HG03439 (cell line): Measurements from ENCODE around the gene POU6F2.

Experiments used
- ATAC-seq: cut with Tn5 transposase; IDR thresholded peaks from one replicate; pipeline ENCODE4 v1.9.1; 2021; ENCODE audit warnings: mild to moderate bottlenecking, moderate library complexity; ENCODE audit not compliant: unreplicated experiment

The POU6F2 gene

DNA sequence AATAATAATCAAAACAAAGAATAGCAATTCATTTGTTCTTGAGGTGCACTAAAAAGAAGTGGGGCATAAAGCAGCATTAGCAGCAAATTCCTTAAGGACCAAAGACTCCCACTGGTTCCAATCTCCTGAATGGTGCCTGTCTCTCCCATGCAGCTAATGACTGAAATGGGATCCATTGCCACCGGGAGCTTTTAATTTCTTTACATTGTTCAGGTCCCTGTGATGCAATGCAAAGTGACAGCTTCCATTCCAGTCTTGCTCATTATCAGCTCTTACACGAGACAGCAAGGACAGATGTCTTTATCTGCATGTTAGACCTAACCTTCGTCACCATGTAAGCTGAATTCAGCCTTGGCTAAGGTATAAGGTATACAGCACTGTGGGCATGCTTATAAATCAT, 148.1 kb downstream of the POU6F2 start:
- no peak for ATAC-seq

DNA sequence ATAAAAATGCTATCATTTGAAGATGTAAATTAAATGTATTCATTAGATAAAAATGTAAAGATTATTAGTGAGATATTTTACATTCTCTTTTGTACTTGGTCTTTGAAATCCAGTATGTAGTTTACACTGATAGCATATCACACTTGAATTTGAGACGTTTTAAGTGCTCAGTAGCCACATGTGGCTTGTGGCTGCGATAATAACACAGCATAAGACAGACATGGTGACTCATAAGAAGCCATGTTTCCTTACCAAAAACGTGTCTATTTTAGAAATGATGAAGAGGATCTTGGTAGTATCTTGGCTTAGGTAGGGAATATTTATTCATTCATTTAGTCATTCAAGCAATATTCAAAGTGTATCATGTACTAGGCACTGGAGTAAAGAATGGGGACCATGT, 149.3 kb downstream of the POU6F2 start:
- ATAC-seq = no peak

DNA sequence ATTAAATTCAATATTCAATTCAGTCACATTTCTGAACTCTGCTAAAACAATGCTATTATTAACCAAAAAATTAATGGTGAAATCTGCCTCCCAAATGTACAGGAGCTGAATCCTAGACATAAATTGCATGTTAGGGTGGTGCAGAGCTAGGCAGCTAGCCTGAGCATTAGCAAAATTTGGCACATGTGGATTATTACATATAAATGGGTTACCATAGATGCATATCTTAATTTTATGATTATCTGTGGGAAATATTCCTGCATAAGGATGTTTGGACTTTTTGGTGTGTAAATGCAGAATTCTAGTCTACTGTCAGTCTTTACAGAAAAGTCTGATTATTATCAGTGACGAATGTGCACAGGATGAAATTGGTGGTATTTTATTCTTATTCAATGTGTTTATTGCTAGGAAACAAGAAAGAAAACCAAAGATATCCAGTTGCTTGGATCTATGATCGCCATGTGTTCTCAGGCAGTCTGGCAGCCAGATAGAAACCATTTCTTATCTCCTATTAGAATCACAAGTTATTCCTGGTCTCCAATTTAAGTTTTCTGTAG, 150.7 kb downstream of the POU6F2 start:
- no peak for ATAC-seq

DNA sequence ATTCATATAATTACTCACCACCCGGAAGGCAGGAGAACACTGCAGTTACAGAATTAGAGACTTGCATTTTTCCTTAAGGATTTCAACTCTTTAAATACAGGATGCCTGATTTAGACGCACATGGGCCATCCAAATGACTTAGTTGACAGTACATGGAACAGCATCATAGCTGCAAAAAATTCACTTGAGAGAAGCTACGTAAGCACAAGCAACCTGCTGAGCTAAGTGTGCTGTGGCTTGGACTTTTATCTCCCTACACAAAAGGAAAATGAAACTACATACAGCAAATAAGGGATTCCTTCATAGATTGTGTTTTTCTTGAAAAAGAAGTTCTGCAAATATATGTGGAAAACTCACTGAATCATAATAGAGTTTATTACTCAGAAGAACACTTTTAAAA, 152.6 kb downstream of the POU6F2 start:
- ATAC-seq = no peak

DNA sequence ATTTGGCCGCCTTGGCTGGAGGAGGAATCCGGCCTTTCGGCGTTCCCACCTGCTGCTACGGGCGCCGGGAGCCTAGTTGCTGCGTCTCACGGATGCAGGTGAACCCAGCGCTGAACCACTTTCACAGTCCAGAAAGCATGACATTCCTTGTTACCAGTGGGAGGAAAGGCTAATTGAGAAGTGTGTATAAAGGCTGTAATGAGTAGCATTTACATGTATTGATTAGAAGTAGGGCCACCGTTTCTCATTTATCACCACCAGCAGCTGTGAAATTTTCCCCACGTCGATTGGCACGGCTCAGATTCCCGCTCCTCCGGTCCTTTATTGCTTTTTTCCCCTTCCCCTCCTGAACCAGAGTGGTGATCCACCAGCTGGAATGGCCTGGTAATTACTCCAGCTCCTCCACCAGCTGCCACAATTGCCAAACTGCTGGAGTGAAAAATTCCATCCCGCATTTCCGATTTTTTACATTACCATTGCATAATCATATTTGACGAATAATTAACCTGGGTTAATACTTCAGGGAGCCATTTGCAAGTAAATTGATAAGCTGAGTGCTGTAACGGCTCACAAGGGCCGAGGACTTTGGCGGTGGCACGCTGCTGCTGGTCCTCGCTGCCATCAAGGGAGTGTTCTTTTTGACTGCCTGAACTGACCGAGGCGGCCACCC, 153.3 kb downstream of the POU6F2 start:
- no peak for ATAC-seq

DNA sequence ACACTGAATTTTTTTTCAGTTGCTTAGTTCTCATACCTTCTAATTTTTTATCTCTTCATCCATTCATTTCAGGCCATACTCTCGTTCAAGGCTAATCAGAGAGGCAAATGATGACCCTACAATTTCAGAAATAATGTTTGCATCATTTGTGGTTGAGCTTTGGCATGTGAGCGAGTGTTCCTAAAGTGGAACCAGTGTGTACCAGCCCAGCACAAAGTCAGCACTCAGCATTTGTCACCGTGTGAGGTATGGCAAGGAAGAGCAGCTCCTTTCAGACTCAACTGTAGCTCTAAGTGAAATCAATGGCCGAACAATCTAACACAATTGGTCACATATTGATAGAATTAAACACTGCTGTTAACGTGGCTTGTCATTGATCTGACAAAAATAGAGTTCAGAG, 154.6 kb downstream of the POU6F2 start:
- no peak for ATAC-seq

DNA sequence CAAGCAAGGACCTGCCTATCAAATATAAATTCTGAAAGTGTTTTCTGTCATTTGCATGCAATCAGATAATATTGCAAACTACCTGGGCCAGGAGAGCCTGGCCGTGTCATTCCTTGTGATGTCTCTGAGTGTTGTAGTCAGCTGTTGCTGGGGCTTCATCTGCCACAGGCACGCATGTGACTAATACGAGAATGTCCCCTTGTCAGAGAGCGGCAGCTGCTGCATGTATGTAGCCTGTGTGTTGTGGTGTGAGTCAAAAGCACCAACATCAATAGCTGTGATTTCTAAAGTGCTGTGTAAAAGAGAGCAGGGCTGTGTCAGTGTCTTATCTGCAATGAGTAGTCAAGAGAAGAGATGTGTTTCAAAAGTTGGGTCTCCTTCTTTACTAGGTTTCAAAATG, 155.4 kb downstream of the POU6F2 start:
- no peak for ATAC-seq

DNA sequence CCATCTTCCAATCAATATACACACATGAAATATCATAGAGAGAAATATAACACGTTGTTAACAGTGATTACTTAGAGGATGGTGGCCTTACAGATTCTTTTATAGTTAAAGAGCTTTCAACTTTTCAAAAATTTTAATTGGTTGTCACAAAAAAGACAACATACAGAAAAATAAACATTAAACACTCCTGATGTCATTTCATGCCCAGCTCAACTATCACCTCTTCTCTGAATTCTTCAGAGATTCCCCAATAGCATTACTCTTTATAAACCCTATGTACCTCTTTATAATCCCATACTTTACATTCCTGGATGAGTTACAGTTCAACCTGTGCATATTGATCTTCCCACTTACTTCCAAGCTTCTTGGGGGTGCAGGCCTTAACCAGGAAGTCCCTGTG, 159.8 kb downstream of the POU6F2 start:
- no peak for ATAC-seq

DNA sequence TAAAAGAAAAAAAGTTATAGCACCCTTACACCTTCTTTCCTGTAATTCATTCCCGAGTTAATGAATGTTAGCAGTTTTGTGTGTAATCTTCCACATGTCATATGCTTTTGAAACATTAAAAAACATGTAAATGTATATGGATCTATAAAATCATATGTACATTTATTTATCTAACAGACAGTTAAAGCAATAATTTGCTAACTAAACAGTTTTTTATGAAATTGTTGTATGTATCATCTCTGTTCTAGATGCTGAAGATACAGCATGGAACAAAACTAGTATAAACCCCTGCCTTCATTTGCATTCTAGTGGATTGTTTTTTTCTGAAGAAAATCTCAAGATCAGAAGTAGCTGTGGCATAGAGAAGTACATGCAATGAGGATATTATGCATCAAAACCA, 165.0 kb downstream of the POU6F2 start:
- ATAC-seq = no peak

DNA sequence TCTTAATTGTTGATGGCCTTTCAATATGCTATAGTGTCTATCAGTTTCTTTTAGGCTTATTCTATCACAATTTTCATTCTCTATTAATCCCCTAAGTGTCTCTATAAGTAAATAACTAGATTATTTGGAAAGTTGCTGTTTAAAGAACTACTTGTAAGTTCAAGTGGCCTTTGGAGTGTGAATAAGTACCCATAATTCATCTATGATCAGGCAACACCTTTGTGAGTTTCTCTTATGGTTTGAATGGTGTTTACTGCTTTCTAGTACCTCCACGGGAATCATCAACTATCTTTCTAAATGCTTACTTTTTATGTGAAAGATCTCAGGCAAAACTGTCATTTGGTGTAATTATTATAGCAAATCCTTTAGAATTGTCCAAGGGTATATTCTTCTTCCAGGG, 166.7 kb downstream of the POU6F2 start:
- ATAC-seq = no peak

DNA sequence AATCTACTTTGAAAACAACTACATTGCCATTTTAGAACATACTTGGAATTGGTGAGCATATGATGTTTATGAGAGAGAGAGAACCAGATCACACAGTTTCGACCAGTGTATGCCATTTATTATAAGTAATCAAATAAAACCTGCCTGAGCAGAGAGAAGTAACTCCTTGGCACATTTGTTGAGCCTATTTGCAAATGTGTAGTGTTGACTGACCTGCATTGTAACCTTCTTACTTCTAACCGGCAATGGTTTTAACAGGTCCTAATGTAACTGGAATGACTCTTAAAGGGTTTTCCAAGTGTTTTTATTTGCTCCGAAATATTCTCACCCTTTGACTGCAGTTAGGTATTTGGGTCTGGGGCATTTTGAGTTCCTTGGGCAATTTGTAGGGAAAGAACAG, 167.6 kb downstream of the POU6F2 start:
- ATAC-seq = no peak

DNA sequence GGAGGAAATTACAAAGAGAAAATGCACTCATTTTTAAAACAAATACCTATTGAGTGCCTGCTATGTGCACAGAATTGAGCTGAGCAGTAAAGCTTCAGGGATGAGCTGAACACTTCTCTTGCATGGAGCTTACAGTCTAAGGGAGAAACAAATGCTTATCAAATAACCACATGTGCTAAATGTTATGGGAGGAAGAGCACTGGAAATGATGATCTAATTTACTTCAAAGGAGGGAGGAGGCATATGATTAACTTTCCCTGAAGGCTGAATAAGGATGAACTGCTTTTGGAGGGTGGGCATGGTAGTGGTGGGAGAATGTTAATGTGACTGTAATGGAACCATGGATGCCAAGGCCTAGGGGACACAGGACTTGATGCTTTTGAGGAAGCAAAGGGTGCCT, 168.2 kb downstream of the POU6F2 start:
- no peak for ATAC-seq

DNA sequence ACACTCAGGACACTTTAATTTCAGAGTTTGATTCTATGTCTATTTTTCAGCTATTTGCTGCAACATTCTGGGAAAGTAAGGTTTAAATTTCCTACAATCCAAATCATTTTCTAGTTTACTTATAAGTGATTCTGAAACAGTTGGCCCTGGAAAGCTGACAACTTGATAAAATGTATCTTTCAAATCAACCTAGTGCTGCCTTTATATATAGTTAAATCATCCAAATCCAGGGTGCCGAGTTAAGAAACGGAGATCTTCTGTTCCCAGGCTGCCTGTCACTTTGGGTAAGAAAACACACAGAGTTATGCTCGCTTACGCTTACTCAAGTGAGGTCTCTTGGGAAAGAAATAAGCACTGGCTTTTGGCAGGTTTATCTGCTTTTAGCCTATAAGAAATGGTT, 175.0 kb downstream of the POU6F2 start:
- ATAC-seq = no peak

DNA sequence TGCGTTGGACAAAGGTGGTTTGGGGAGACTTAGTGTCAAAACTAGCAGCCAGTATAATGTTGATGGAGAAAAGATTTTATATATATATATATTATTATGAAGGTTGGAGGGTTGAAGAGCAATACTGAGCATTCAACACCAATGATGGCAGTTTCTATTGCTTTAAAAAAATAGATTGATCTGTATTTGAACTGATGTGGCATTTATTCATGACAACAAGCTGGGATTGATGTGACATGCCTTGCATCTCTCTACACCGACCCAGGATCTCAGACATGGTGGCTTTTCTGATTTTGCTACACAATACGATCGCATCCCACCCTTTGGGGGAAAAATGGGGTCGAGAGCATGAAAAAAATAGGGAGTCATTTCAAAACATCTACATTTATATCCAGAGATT, 175.4 kb downstream of the POU6F2 start:
- no peak for ATAC-seq

DNA sequence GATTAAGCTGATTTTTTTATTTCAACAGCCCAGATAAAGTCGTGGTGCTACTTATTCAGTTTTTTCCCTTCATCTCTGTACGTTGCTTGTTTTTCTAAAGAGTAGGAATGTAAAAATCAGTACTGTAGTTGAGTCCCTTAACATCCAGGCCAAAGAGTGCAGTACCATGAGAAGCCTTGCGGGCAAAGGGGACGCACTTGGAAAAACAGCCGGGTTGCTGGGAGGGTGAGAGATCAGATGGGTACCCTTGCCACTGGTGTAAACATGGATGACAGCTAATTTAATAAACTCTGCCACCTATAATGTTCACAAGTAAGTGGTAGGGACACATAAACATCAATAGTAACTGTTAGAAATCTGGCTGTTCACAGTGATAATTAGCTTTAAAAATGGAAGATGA, 175.9 kb downstream of the POU6F2 start:
- ATAC-seq = no peak

DNA sequence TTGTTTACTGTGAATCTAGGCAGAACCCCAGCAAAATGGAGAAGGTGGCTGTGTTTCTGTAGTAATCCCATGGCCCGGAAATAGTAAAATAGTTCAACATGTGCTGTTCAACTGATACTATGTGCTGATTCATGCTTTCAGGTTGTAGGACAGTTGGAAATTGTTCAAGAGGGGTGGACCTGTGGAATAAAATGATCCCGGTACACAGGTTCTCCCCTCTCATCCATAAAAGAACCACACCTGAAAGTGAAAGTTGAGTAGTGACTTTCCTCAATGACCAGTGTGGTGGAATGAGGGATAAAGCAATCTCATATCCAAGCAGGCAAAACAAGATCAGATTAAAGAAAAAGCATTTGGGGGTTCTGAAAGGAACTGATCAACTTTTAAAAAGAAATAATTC, 177.1 kb downstream of the POU6F2 start:
- no peak for ATAC-seq

DNA sequence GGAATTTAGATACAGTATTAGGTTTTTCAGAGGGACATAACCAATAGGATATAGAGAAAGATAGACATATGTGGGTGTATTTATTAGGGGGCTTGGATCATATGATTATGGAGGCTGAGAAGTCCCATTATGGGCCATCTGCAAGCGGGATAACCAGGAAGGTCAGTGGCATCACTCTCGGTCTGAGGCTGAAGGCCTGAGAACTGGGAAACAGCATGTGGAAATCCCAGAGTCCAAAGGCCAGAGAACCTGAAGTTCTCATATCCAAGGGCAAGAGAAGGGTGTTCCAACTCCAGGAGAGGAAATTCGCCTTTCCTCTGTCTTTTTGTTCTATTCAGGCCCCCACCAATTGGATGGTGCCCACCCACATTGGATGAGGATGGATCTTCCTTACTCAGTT, 180.7 kb downstream of the POU6F2 start:
- ATAC-seq = no peak

DNA sequence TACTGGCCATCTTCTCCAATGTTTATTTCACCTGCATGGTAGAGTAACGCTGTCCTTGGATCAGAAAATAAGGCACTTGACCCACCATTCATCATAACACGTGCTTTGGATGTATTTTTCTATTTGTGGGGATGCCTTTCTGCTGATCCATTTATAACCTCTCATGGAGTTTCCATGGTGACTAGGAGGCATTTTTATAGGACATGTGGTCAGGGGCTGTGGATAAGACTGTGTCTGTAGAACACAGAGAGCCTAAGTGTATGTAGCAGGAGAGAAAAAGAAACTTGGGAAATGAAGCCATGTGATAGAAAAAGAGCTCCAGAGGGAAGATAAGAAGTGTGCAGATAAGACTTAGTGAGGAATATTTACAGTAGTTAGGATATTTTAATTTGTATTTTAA, 184.2 kb downstream of the POU6F2 start:
- ATAC-seq = no peak

DNA sequence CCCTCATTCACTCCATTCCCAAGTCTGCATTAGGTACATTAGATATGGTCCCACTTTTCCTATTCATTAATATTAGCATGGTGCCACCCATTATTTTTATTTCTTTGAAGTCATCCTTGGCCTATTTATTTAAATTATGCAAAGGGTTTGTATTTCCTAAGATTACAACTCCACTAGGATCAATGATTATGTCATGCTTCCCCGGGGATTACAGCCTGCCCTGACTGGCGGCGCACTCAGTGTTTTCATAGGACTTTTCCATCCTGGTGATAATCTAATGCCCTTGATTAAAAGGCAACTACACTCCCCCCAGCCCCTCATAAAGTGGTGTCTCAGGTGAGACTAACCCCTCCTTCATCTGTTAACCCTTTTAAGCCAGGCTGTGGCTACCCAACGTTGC, 187.2 kb downstream of the POU6F2 start:
- ATAC-seq = no peak

DNA sequence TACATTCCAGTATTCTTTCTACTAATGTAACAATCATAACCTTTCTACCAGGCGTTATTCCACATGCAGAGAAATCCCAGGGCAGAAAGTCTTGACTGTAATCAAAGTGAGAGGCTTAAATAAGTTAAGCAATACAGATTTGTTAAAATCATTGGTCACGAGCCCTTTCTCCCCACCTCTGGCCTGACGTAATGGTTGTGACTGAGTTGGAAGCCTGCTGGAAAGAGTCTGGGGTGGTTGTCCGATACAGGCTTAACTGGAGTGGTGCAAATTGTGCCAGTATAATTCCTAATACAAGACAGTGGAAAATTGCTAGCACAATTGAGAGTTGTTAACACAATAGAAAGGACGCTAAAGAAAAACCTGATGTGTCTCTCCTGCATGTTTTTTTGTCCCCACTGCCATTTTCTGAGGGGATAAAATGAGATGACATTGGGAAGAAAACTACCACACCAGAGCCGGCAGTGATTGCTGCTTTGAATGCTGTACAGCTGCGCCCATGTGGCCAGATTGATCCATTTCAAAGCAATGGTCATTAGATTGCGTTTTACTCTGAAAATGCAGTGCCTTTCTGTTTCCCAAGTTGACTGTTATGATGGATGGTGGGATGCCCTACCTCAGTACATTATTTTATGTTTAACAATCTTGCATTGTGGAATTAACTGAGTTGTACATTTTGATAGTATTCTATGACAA, 190.8 kb downstream of the POU6F2 start:
- ATAC-seq = no peak

DNA sequence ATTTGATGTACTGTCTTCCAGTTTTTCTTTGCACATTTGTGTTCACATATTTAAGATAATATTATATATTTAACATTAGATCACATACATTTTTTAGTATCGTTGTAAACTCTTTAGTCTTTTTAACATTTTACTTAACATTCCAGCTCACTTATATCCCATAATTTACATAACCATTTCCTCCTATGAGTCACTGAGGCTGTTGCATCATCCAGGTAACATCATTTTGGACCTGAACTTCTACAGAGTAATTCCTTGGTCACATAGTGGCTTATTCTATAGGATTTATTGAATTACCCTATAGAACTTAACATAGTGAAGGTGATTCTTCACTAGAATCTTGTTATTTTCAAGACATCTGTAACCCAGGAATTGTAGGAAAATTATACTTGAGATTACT, 194.4 kb downstream of the POU6F2 start:
- no peak for ATAC-seq

DNA sequence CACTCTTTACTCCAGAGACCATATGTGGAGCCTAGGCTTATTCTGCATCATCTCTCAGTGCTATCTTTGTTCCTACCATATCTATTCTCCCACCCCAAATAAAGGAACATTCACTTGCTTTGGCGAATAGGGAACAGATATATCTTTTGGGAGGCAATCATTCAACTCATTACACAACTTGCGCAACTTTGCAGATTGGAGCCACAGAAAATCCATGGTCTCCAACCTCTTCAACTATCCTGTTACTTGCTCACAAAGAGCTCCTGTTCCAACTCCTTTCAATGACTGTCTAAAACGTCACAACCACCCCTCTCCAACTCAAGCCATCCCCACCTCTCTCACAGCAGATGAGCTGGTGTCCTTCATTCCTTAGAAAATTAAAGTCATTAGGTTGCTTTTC, 203.7 kb downstream of the POU6F2 start:
- no peak for ATAC-seq

DNA sequence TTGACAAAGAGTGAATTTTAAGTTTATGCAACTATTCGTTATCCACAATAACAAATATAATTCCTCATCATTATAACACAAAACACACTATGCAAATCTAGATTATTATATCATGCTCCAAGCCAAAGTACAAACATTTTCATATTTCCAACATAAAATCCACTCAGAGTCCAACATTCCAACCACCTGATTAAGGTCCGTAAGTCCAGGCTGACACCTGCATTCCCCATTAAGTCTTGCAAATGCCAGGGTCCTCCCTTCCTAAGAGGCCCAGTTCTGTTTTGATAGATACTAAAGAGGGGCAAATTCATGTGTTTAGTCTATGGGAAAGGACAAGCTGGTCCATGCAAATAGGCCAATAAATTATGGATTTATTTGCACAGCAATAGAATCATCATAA, 206.1 kb downstream of the POU6F2 start:
- ATAC-seq = no peak
